Stimulated activated CD4-positive, alpha-beta T cell treated with anti-CD3 and anti-CD28 coated beads, Interleukin-1b, Interleukin-23, amount 100 ng/mL, for 24 hours (primary cell): ENCODE results near the gene CFAP299.
"Not testable (repeated sequence)": the region's sequence is repeated elsewhere in the genome, so short reads cannot be mapped to it uniquely, and the experiment has no call there.

Experiments used
- DNase-seq, 4 experiments: peaks; one replicate each; pipeline ENCODE4 v3.0.0-alpha.2; 2020; ENCODE audit warnings: low read depth in 4 of 4, low spot score in 1 of 4

The CFAP299 gene

DNA sequence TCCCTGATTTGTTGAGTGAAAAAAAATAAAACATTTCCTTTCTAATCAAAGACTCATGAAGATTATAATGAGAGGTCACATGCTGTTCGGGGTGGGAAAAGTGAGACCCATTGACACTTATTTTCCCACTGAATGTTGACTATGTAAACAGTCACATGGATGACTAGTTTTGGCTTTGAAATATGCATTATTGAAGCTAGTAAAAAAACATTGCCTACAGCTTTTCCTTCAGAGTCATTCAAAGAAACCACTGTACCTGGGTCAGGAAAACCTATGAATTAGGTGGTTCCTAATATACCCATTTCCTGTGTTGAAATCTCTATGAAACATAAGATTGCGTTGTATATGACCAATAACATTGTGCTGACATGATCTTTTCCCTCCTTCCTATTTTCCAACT is 251.2 kb downstream of the CFAP299 start:
- DNase-seq, result no peak

DNA sequence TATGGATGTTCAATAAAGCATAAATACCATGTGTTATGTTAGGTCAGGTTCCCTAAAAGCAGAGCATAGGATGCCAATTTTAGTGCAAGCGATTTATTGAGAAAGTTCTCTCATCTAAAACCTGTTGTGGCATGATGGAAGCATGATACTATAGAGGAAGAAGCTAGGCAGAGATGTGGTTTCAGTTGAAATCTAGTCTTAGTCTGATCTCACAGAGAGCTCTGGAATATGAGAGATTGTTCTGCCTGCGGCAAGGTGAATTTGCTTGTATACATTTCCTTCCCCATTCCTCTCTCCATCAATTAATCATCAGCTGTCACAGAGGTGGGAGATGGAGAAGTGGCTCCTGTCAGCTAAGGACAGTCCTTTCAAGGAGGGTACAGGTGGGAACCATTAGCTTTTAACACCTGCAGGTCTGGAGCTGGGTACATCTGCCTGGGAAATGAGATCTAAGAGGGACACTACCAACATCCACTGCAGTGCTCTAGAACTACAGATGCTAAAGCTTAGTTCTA is 252.4 kb downstream of the CFAP299 start:
- DNase-seq, result no peak

DNA sequence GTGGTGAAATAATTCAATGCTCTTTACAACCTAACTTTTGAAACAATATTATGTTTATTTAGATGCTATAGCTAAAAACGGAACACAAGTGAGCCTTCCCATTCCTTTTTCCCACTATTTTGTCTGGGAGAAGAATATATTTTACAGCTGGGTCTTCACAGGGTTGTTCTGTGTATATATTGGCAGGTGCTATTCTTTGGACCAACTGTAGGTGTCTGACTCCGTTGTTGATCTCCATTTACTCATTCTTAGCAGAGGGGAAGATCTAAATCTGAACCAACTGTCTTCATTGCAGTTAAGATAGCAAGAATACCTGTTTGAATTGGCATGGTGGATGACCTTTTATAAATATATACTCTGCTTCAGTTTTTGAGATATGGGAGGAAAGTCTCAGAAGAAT is 257.4 kb downstream of the CFAP299 start:
- DNase-seq, result no peak

DNA sequence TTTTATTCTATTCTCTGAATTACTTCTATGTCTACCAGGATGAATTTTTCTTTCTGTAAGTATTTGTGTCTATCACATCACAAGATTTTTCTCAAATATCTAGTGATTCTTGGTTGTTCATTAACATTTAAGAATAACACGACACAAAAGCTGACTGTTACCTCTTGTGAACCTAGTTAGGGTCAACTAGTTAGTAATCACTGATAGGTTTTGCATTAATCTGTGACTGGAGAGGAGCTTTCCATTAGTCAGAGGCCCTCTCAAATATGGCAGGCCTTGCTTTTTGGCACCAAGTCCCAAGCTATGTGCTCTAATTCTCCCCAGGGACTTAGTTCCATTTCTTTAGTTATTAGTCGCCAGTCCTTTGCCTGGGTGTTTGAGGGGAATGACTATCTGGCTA is 259.2 kb downstream of the CFAP299 start:
- DNase-seq, result no peak

DNA sequence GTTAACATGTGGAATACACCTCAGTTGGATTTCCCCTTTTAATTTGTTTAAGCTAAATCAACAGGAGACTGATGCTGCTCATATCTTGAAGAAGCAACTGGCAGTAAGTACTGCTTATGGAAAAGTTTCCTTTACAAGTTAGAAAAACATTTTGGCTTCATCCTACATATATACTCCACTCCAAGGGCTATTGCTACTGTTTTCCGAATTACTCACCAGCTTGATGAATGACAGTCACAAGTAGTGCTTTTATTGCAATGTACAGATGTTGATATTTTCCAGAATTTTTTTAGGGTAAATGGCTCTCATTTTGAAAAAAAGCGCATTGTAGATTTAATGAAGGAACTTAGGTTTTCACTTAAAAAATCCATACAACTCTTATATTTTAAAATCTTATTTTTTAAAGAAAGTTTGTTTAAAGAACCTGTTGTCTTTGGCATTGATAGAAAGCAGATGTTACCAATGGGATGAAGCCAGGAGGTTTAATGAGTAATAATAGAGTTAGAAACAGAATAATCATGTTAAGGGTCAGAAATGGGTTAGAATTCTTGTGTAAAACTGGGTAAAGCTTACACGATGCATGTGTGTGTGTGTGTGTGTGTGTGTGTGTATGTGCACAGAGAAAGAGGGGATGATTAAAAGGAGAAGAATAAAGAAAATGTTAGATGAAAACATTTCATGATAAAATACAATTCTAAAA is 272.9 kb downstream of the CFAP299 start:
- no peak for DNase-seq

DNA sequence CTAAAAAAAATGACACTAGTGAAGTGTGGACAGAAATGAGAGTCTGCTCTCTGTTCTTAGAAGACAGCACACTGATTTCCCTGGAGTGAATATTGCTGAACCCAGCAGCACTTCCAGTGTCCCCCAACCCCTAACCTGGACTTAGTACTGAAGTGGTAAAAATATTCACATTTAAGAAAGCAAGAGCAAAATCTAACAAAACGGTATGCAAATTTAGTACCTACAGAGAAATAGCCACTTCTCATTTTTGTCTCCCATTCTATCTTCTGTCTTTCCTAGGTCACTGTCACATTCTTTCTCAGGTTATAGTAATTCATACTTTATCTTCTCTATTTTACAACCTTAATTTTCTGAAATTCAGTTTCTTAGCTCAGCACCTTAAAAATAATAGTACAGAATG is 274.7 kb downstream of the CFAP299 start:
- DNase-seq, result no peak

DNA sequence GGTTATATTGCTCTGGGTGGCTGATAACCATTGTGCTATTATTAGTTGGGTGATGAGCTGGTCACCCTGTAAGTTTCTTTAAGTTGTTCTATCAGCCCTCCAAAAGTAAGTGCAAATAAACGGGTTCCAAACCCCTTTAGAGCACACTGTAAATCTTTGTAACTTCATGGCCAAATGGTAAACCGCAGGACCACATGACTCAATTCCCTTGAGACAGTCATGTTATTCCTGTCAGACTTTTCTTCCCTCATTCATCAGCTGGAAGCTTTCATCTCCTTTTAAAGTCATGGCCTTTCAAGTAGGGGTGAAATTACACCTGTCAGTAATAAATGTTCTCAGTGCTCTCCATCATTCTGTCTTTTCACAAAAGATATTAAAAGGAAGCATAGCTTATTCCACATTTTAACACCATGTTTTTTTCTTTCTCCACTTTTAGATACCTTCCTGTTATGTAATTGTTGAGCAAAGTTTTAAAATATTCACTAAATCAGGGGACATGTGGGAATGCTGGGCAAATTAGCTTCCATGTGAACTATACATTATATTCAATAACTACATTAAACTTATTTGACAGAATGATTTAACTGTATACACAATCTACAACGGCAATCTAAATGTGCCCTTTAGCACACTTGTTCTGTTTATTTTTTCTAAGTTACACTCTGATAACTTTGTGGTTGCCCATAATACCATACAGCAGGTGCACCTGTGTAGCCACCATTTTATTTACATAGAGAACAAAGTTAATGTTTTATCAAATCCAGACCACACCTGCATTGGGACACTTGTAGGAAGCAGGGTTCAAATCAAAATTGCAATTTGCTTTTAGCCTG is 275.5 kb downstream of the CFAP299 start:
- no peak for DNase-seq

DNA sequence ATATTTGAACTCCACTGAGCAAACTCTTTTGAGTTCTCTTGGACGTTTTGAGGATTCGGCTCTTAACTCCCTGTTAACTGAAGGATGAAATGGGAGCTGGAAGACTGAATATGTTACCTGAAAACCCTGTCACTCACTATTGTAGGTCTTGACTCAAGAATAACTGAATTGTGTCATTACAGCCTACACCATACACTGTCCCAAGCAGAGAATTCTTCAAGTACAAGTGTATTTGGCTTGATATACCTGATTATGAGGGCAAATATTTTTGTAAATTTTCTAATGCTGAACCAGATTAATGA is 276.1 kb downstream of the CFAP299 start:
- no peak for DNase-seq

DNA sequence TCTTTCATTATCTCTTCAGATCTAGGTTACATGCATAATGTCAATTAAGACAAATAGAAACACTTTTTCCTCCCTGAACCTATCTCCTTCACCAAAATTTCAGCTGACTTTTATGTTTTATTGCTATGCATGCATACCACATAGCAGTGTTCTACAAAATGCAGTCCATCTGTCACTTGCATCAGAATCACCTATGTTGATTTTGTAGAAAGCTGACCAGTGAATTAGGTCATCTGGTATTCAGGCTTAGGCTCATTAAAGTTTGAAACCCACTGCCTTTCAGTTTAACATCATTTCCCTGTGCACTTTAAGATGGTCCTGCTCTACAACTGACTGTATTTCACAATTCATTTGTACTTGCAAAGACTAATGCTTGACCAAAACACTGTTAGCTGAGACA is 277.9 kb downstream of the CFAP299 start:
- DNase-seq, result no peak

DNA sequence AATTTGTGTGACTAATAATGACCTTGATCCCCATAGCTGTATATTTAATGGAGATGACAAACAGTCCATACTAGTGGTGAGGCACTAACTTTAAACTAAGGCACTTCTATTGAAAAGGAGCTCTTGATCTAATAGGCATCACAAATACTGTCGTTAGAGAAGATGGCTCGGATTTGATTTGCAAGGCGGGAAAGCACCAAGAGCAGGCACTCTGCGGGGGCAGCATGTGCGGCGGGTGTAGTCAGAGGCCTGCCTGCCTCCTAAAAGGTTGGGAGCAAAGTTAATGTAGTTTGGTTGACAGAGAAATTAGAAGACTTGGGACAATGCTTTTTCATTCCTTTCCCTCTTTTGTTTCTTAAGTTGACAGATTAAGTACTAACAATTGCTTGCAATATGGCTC is 278.8 kb downstream of the CFAP299 start:
- no peak for DNase-seq

DNA sequence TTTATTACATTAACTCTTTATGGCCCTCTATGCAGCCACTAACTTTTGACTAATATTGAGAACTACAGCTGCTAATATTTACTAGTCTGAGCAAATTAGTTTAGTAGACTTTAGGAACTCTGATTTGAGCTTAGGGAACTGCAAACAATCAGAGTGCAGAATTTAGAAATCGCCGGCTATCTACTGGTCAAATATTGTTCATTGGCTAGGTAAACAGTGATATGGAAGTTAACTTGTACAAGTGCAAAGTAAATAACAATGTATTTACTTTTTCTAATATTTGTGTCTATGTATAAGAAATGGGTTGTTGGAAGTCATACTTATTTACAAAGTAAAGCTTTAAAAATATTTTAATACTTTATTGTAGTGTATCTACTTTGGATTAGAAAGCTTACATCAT is 279.6 kb downstream of the CFAP299 start:
- no peak for DNase-seq

DNA sequence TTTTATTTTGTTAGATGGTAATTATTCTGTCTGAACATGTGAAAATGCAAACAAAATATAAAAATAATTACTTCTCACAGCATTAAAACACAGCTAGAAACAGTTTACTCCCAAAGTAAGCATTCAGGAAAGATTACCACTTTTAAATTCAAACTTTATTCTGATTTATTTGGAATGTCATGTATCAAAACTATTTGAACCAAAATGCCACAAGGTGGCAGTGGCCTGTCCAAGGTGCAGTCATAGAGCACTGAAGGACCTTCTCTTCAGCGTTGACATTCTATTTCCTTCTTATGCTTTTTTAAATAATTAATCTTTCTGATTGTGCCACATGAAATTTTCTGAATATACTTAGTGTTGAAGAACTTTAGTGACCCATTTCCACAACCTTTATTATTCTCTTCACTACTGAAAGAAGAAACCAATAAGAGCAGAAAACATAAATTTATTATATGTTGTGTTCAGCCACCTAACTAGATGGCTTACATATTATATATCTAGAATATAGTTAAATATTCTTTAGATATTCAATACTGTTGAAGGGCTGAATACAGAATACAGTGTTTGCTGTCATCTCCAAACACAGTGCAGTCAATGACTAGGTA is 283.6 kb downstream of the CFAP299 start:
- DNase-seq, result no peak

DNA sequence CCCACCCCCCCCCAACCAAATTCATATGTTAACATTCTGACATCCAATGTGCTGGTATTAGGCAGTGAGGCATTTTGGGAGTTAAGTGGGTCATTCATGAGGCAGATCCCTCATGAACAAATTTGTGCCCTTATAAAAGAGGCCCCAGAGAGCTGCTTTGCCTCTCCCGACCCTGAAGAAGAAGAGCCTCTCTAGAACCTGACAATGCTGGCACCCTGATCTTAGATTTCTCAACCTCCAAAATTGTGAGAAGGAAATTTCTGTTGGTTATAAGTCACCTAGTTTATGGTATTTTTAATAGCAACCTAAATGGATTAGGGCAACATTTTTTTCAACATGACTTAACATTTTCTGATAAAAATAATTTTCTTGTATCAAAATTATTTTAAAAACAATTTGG is 296.3 kb downstream of the CFAP299 start:
- DNase-seq, result no peak

DNA sequence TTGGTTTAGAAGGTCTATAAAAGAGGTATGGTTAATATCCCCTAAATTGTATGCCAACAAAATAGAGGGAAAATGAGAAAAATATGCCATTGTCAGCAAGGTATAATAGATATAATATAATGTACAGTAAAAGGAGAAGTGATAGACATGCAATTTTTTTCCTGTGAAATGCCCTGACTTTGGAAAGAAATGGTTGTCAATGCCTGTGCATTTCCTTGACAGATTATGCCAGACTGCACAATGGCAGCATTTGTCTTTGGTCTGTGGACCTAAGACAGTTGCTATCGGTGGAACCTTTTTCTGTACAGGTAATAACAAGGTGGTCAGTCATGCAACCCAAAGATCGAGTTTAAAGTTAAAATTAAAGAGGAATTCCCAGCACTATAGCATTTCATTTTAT is 301.7 kb downstream of the CFAP299 start:
- no peak for DNase-seq

DNA sequence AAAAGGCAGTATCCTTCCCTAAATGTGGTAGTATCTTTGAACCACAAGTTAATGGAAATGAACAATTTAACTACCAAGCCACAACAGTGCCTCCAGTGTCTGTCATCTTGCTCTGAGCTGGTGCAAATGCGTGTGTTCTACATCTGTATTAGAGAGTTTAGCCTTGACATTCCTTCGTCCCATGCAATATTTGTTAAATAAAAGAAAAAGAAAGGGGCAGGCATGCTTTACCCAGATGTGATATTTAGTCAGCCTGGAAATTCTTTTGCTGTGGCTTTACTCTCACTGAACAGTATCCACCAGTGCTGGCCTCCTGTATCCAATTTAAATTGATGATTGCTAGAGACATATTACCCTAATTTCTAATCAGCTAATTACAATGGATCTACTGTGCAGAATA is 310.5 kb downstream of the CFAP299 start:
- DNase-seq, result no peak

DNA sequence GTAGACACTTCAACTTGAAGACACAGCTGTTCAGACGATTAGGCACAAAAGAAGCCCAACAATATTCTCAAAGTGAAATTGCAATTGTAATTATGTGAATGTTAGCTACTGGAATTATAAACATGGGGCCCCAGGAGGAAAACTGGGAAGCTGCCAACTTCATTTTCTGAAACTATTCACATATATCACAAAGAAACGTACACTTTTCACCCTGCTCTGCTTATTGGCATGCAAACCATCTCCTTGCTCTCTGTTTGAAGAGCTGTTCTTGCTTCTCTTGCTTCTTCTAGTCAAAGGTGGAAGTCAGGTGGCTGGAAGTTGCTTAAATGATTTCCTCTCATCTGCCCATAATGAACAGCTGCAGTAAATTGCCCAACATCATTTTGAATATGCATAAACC is 320.1 kb downstream of the CFAP299 start:
- no peak for DNase-seq

DNA sequence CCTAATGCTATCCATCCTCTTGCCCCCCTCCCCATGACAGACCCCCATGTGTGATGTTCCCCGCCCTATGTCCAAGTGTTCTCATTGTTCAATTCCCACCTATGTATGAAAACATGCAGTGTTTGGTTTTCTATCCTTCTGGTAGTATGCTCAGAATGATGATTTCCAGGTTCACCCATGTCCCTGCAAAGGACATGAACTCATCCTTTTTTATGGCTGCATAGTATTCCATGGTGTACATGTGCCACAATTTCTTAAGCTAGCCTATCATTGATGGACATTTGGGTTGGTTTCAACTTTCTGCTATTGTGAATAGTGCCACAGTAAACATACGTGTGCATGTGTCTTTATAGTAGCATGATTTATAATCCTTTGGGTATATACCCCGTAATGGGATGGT is 334.6 kb downstream of the CFAP299 start:
- DNase-seq, result not testable (repeated sequence)

DNA sequence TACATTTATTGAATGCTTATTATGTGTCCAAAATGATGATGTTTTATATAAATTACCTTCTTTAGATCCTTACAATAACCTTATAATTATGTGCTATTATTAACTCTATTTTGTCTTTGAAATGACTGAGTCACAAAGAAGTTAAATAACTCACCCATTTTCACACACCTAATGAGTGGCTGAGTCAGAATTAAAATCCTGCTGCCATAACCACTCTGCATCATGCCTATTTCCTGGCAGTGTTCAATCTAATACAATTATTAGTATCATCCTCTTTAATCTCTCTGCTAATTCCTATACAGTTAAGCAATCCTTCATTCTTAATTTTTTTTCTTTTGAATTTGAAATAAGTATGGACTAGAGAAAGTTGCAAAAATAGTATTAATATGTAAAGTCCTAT is 342.9 kb downstream of the CFAP299 start:
- no peak for DNase-seq

DNA sequence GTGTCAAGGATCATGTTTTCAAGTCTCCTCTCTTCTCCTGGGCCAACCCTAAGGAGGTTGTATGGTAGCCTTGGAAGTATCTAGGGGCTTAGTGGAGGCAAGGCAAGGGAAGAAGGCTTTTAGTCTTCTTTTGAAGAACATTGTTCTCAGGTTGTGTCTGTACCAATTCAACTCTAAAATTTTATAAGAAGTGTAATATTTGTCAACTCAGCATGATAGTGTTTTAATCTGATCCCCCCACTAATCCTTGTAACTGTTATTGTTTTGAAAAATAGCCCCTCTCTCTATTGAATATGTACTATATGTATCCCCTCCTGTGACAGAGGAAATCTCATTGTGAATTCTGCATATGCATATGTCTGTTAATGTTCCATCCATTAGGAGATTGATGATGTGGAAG is 345.4 kb downstream of the CFAP299 start:
- no peak for DNase-seq

DNA sequence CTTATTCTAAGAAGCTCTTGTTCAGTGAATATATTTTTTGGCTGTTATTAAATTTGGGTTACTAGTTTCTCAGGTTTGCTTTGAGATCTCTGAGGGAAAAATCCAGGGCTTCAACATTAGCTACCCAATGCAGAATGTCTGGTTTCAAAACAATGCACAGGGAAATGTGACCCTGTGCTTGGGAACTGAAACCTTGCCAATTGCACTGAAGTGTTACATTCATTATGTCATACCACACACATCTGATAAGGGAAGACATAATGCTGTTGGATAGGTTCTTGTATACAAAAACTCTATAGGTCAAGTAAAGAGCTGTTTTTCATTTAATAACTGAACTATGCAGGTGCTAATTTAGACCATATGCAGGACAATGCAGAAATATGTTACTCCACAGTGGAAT is 349.7 kb downstream of the CFAP299 start:
- no peak for DNase-seq

DNA sequence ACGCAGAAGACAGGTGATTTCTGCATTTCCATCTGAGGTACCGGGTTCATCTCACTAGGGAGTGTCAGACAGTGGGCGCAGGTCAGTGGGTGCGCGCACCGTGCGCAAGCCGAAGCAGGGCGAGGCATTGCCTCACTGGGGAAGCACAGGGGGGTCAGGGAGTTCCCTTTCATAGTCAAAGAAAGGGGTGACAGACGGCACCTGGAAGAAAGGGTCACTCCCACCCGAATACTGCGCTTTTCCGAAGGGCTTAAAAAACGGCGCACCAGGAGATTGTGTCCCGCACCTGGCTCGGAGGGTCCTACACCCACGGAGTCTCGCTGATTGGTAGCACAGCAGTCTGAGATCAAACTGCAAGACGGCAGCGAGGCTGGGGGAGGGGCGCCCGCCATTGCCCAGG is 352.2 kb downstream of the CFAP299 start:
- DNase-seq, result not testable (repeated sequence)

DNA sequence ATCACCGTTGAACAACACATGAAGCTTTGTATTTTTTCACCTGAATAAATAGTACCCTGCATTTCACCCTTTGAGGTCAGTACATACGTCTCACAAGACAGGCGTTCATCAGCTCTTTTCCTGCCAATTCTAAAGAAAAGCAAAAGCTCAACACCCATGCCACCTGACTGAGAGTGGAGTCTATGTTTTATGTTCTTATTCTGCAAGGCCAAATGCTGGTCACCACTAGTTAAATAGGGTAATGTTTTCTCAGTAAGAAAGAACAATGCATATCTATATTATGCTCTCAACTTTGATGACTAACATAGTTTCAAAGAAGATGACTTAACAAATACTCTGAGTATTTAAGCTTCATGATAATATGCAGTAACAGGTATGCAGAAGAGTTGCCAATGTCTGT is 358.6 kb downstream of the CFAP299 start:
- no peak for DNase-seq
